GM21529 (cell line): ENCODE results near the gene GRK4.
"Not testable (repeated sequence)": the region's sequence is repeated elsewhere in the genome, so short reads cannot be mapped to it uniquely, and the experiment has no call there.

Experiments
- ATAC-seq: cut with Tn5 transposase; IDR thresholded peaks from one replicate; pipeline ENCODE4 v1.9.1; 2021; ENCODE audit not compliant: unreplicated experiment

The GRK4 gene

GRCh38 chr4:2930758-2931511 lies 32.4 kb upstream of the GRK4 start:
- no peak for ATAC-seq

- ATAC-seq = peak; percentile 56
Observed at GRCh38 chr4:2931512-2932301, 31.7 kb upstream of the GRK4 start.

- ATAC-seq = no peak
Observed at GRCh38 chr4:2932321-2932950, 30.9 kb upstream of the GRK4 start.

GRCh38 chr4:2932951-2933565 lies 30.3 kb upstream of the GRK4 start:
- ATAC-seq = no peak

GRCh38 chr4:2933566-2934076 lies 29.8 kb upstream of the GRK4 start:
- no peak for ATAC-seq

GRCh38 chr4:2934077-2934812 lies 29.1 kb upstream of the GRK4 start:
- no peak for ATAC-seq

- peak; percentile 34 for ATAC-seq
Observed at GRCh38 chr4:2934813-2935761, 28.3 kb upstream of the GRK4 start.

- no peak for ATAC-seq
Observed at GRCh38 chr4:2935762-2936743, 27.3 kb upstream of the GRK4 start.

GRCh38 chr4:2936773-2937145 lies 26.6 kb upstream of the GRK4 start:
- peak; percentile 39 for ATAC-seq

GRCh38 chr4:2937146-2937857 lies 26.1 kb upstream of the GRK4 start:
- ATAC-seq = peak; percentile 21

- ATAC-seq = no peak
Observed at GRCh38 chr4:2937986-2938385, 25.4 kb upstream of the GRK4 start.

- not testable (repeated sequence) for ATAC-seq
Observed at GRCh38 chr4:2938411-2938810, 25.0 kb upstream of the GRK4 start.

- no peak for ATAC-seq
Observed at GRCh38 chr4:2938906-2939305, 24.5 kb upstream of the GRK4 start.

GRCh38 chr4:2939383-2940243 lies 23.8 kb upstream of the GRK4 start:
- ATAC-seq = no peak

GRCh38 chr4:2940267-2941137 lies 22.9 kb upstream of the GRK4 start:
- ATAC-seq = no peak
